ENCODE data around the gene ADRA2B.

ADRA2B gene

DNA sequence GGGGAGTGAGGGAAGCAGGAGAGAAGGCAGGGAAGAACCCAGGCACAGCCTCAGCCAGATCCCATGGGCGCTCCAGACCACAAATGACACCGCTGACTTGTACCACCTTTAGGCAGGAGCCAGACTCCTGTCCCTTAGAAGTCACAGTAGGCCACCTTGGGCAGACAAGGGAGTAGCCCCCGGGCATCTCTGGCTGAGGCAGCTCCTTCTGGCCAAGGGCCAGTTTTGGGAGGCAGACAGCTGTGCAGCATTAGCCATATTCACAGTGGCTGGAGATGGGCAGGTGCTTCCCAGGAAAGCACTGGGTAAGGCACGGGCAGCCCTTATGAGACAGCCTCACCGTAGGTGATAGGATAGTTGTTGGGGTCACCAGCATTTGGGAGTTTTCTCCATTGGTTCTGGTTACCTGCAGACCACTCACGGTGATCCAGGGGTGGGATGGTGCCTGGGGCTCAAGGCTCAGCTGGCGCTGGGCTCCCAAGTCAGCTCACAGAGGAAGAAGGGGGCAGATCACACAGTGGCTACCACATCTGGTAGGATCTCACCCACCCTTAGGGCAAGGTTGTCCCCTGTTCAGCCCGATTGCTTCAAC lies 19.9 kb upstream of the ADRA2B start:
- no peak for DNase-seq (ENCODE audit: low spot score)
- TF ChIP-seq, protein P1, sequence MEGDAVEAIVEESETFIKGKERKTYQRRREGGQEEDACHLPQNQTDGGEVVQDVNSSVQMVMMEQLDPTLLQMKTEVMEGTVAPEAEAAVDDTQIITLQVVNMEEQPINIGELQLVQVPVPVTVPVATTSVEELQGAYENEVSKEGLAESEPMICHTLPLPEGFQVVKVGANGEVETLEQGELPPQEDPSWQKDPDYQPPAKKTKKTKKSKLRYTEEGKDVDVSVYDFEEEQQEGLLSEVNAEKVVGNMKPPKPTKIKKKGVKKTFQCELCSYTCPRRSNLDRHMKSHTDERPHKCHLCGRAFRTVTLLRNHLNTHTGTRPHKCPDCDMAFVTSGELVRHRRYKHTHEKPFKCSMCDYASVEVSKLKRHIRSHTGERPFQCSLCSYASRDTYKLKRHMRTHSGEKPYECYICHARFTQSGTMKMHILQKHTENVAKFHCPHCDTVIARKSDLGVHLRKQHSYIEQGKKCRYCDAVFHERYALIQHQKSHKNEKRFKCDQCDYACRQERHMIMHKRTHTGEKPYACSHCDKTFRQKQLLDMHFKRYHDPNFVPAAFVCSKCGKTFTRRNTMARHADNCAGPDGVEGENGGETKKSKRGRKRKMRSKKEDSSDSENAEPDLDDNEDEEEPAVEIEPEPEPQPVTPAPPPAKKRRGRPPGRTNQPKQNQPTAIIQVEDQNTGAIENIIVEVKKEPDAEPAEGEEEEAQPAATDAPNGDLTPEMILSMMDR (IDR thresholded peaks at IDR 0.05; ENCODE audit: extremely low read depth, insufficient read depth, missing control alignments) = no peak
- in situ Hi-C loops (cut with MboI; ENCODE audit: low pct_unique_long_range_greater_than_20kb, low sequenced_read_pairs, unreplicated experiment) = no loop called here

DNA sequence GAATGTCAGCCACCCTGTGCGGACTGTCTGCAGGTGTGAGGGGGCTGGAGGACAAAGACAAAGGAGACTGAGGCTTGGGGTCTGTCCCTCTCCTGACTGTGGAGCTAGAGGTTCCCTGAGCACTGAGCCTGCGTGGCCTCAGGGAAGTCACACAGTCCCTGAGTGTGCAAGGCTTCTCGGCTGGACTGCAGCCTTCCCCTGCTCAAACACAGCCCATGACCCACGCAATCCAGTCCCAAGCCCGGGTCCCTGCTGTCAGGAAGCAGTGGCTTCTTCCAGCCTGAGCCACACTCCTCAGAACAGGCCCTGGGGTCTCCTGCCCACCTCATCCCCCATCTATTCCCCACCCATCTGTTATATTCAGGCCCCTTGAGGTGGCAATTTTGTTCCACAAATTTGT lies 19.2 kb upstream of the ADRA2B start:
- TF ChIP-seq, protein P1 (IDR thresholded peaks at IDR 0.05; ENCODE audit: extremely low read depth, insufficient read depth, missing control alignments) = no peak
- in situ Hi-C loops (cut with MboI; ENCODE audit: low pct_unique_long_range_greater_than_20kb, low sequenced_read_pairs, unreplicated experiment) = no loop called here
- no peak for DNase-seq (ENCODE audit: low spot score)

DNA sequence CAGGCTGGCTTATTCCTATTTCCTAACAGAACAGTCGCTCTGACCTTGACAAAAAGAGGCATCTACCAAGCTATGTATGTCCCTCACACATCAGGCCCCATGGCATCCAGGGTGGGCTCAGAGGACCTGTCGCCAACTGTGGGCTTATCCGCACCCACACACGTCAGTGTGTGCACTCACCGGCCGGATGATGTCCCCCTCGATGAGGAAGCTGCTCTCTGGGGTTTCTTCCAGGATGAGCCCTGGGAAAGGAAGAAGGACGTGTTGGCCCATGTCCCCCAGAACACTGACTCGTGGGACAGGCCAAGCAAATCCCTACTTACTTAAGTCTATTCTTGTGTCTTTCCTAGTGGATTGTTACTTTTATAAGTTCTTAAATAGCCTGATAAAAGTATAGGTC lies 18.8 kb upstream of the ADRA2B start:
- TF ChIP-seq, protein P1 (IDR thresholded peaks at IDR 0.05; ENCODE audit: extremely low read depth, insufficient read depth, missing control alignments) = no peak
- in situ Hi-C loops (cut with MboI; ENCODE audit: low pct_unique_long_range_greater_than_20kb, low sequenced_read_pairs, unreplicated experiment) = no loop called here
- no peak for DNase-seq (ENCODE audit: low spot score)

DNA sequence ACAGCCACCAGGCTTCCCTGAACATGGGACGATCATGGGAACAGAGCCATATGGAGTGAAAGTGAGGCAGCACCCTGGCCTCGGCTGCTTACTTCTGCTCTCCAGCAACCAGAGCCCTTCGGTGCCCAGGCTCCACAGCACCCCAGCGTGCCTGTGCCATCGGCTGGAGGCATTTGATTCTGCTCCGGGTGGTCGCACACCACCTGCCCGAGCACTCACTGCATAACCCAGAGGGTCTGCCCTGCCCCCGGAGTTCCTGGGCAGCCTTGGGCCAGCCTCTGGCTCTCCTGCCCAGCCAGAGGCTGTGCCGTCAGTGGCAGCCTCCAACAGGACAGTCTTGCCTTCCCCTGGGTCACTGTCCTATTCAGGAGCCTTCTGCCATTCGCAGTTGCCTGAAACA lies 18.1 kb upstream of the ADRA2B start:
- no peak for DNase-seq (ENCODE audit: low spot score)
- in situ Hi-C loops (cut with MboI; ENCODE audit: low pct_unique_long_range_greater_than_20kb, low sequenced_read_pairs, unreplicated experiment) = no loop called here
- TF ChIP-seq, protein P1 (IDR thresholded peaks at IDR 0.05; ENCODE audit: extremely low read depth, insufficient read depth, missing control alignments) = no peak

DNA sequence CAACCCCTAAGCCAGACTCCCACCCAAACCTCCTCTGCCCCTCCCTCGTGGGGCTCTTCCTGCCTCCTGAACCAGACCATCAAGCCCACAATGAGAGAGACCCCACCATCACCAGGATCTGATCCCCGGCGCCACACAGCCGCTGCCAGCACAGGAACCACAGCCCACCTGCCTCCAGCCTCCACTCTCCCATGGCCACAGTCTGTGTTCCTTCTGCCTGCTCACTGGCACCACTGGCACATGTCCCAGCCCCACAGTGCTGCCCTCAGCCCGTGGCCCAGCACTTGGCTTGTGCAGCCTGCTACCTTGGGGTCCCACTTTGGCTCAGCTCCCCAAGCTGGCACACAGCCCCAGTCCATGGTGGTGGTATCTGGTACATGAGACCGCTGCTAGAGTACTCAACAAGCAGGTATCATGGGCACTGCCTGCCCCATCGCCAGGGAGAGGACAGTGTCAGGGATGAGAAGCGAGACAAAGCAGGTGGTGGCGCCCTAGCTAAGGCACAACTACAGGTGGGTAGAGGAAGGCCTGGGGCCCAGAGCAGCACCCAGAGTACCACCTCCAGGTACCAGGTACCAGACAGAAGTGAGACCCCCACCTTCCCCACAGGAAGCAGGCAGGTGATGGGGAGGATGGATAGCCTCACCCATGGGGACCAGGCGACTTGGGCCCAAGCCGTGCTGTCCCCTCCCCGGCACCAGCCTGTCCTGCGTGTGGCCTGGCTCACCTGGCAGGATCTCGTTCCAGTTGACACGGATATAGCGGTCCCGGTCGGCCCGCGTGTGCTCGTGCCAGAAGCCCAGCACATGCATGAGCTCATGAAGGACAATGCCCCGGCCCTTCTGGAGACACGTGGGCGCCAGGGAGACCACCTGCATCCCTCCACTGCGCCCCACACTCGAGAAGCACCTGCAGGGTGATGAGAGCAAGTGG lies 15.7 kb upstream of the ADRA2B start:
- in situ Hi-C loops (cut with MboI; ENCODE audit: low pct_unique_long_range_greater_than_20kb, low sequenced_read_pairs, unreplicated experiment) = no loop called here
- TF ChIP-seq, protein P1 (IDR thresholded peaks at IDR 0.05; ENCODE audit: extremely low read depth, insufficient read depth, missing control alignments) = no peak
- DNase-seq (ENCODE audit: low spot score) = no peak

DNA sequence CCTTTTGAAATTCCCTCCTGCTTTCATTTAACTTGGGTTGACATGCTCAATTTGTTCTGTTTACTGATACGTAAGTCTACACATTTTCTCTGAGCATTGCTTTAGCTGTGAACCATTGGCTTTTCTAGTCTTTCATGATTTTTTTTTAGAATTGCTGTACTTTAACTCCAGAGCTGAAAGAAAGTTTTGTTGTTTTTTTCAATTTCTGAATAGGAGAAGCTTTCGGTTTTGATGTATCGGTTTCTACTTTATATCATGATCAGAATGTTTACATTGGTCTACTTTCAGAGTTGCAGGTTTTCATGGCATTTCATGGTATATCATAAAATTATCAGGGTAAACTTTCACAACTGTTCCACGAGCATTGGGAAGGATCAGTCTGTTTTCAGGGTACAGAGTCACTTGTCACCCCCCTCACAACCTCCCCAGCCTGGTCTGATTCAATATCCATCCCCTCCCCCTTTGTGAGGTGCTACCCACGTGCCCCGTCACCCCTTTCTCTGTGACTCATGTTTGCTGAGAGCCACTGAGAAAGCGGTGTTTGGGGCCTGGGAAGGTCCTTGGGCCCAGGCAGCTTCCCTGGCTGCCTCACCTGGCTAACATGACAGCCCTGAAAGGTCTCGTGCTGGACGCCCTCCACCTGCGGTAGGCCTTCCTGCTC lies 14.9 kb upstream of the ADRA2B start:
- TF ChIP-seq, protein P1 (IDR thresholded peaks at IDR 0.05; ENCODE audit: extremely low read depth, insufficient read depth, missing control alignments) = no peak
- DNase-seq (ENCODE audit: low spot score) = no peak
- in situ Hi-C loops (cut with MboI; ENCODE audit: low pct_unique_long_range_greater_than_20kb, low sequenced_read_pairs, unreplicated experiment) = no loop called here
